Left lung (tissue), 10 donors: Measurements from ENCODE around the gene HOXA3. TPM values are rescaled to one million over a fixed set of nuclear protein-coding genes. Genes with fewer than 3 reads are reported as not detected.

Source experiments
- ATAC-seq: fragments of 200-7000 bp; cut with Tn5 transposase; one replicate; pipeline ENCODE4 v1.9.1; 2020; ENCODE audit warnings: moderate library complexity
- DNase-seq, 4 donors: peaks; one replicate each; pipeline ENCODE4 v3.0.0-alpha.2; 2013 to 2020
- H3K27ac ChIP-seq, 2 donors: fragments of 200-600 bp; sonication (generic) in 1 of 2; one replicate each; pipeline versions ENCODE4 v1.5.0 to v1.8.0; 2020 to 2021
- H3K27me3 ChIP-seq, 2 donors: fragments of 200-600 bp; sonication (generic) in 1 of 2; one replicate each; pipeline versions ENCODE4 v1.5.0 to v1.8.0; 2020 to 2021
- H3K36me3 ChIP-seq, 2 donors: fragments of 200-600 bp; sonication (generic) in 1 of 2; one replicate each; pipeline versions ENCODE4 v1.5.0 to v1.8.0; 2020 to 2021
- H3K4me1 ChIP-seq, 2 donors: fragments of 200-600 bp; one replicate each; pipeline ENCODE4 v1.8.0; 2021
- H3K4me3 ChIP-seq, 2 donors: fragments of 200-600 bp; sonication (generic) in 1 of 2; one replicate each; pipeline versions ENCODE4 v1.5.0 to v1.8.0; 2020 to 2021; ENCODE audit warnings: mild to moderate bottlenecking in 1 of 2
- H3K9me3 ChIP-seq, 2 donors: fragments of 200-600 bp; sonication (generic) in 1 of 2; one replicate each; pipeline versions ENCODE4 v1.5.0 to v1.8.0; 2020 to 2021
- CTCF ChIP-seq, 2 donors: fragments of 200-600 bp; sonication (generic) in 1 of 2; IDR thresholded peaks; one replicate each; pipeline versions ENCODE4 v1.5.0 to v1.8.0; 2021; ENCODE audit warnings: antibody characterized with exemption in 2 of 2
- intact Hi-C, 2 donors: fragments of 100-400 bp; cut with DNase I; formaldehyde crosslinking; loops; one replicate each; pipeline versions ENCODE4 v1.11.2 to v1.14.2; 2022
- polyA plus RNA-seq, 6 donors: library from polyadenylated mRNA; unstranded; fragments of 120-200 nt; gene quantifications; one replicate each; pipeline ENCODE4 v1.2.1, GENCODE V29; 2013; ENCODE audit not compliant: insufficient read length in 6 of 6
- total RNA-seq, 2 donors: library from RNA; stranded (reverse); fragmentation: NEBNext Ultra II Directional; extraction: Animal tissue kit (Norgen Biotek cat#: 25700); gene quantifications; one replicate each; pipeline ENCODE4 v1.2.1, GENCODE V29; 2021
- donor health status: DM: no; HTN: yes; CAD: no.
- donor health status: DM: no; HTN: no; CAD: no.

HOXA3 gene
- total and polyA plus RNA-seq, 8 donors: 5.7 to 49.6 (median 39.6) TPM

DNA sequence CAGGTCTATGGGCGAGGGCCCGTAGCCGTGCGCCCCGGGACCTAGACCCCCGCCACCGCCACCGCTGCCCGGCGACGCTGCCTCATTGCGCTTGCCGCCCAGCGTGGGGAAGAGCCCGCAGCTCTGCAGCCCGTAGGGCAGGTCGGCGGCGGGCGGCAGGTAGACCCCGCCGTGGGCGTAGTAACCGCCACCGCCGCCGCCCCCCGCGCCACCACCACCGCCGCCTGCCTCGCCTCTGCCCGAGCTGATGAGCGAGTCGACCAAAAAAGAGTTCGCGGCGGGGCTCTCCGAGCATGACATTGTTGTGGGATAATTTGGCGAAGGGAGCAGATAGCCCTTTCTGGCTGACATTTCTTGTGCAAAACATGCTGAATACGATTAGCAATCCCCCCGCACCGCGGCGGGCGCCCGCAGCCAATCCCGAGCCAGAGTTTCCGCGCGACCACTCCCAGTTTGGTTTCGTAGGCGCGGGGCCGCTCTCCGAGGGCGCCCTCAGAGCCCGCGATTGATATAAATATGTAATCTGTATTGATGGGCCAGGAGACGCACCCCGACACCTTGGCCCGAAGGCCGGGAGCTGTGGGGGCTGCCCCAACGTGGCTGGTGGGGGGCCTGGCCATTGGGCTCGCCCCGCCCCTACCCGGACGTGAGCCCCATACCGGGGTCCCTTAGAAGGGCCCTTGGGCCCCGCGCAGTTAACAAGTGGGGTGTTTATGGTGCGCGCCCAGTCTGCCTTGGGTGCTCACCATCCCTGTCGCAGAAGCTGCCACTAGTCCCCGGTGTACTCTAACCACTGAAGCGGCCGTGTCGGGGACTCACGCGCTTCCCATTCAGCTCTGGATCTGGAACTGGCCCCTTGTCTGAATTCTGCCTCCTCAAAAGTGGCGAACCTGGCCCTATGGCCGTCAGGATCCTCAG is 21.8 kb upstream of the HOXA3 start, which contains the start of gene HOXA10:
Gene HOXA10, minus strand, starts transcription at position 365 of the 918 bp plus-strand sequence. Its CDS starts 14 bp downstream, at position 351.
- ATAC-seq (no peak), DNase-seq (peak in 1 of 4 donors; percentile 22)

GRCh38 chr7:27173511-27173955 is 21.1 kb upstream of the HOXA3 start:
- no peaks in the 10 kb centered on the region for H3K36me3 ChIP-seq
- ATAC-seq (peak; percentile 69), DNase-seq (peak in 2 of 4 donors; percentile 43 to 92)
- H3K4me1 ChIP-seq: peaks cover 0 to 46% of the 10 kb centered on the region in 2 donors
- H3K27me3 ChIP-seq: peaks cover 100% of the 10 kb centered on the region in 2 donors
- no peaks in the 10 kb centered on the region for H3K9me3 ChIP-seq
- H3K27ac ChIP-seq: no peak overlapping the region
- intact Hi-C loops: no loop called here
- TF ChIP-seq CTCF (IDR thresholded peaks at IDR 0.05): no peak
- H3K4me3 ChIP-seq: peak overlapping the region; percentile 12 to 47

More for the DNA sequence above, 21.8 kb upstream of the HOXA3 start, which contains the start of gene HOXA10:
- Histone ChIP-seq H3K4me3 (peak within 1 kb of the TSS; percentile 12 to 47), H3K4me1 (peaks cover 0 to 44% of the 10 kb centered on the region in 2 donors), H3K27me3 (peaks cover 100% of the 10 kb centered on the region in 2 donors), H3K36me3 (no peaks in the 10 kb centered on the region), H3K27ac (no peak within 1 kb of the TSS), H3K9me3 (no peaks in the 10 kb centered on the region)
- intact Hi-C loops: no loop called here
- TF ChIP-seq CTCF (IDR thresholded peaks at IDR 0.05): no peak

- ATAC-seq (peak; percentile 20), DNase-seq (peak in 1 of 4 donors; percentile 34)
- Histone ChIP-seq H3K4me3 (peak overlapping the region; percentile 12 to 47), H3K27me3 (peaks cover 100% of the 10 kb centered on the region in 2 donors), H3K36me3 (no peaks in the 10 kb centered on the region), H3K27ac (no peak overlapping the region), H3K9me3 (no peaks in the 10 kb centered on the region), H3K4me1 (peaks cover 0 to 48% of the 10 kb centered on the region in 2 donors)
- intact Hi-C loops: no loop called here
- TF ChIP-seq CTCF (IDR thresholded peaks at IDR 0.05): no peak
These were observed 20.6 kb upstream of the HOXA3 start for GRCh38 chr7:27172823-27173510.

- Histone ChIP-seq H3K27me3 (peaks cover 100% of the 10 kb centered on the region in 2 donors), H3K4me3 (no peak overlapping the region), H3K36me3 (no peaks in the 10 kb centered on the region), H3K4me1 (peaks cover 0 to 48% of the 10 kb centered on the region in 2 donors), H3K9me3 (no peaks in the 10 kb centered on the region), H3K27ac (no peak overlapping the region)
- ATAC-seq (no peak), DNase-seq (peak in 1 of 4 donors; percentile 17)
- intact Hi-C loops: no loop called here
- TF ChIP-seq CTCF (IDR thresholded peaks at IDR 0.05): no peak
These were observed 20.0 kb upstream of the HOXA3 start for GRCh38 chr7:27172315-27172774.
